Spinal cord (tissue), 10 donors: Measurements from ENCODE around the gene OR4E2. TPM values are rescaled to one million over a fixed set of nuclear protein-coding genes. Genes with fewer than 3 reads are reported as not detected.
"Not testable (repeated sequence)": the region's sequence is repeated elsewhere in the genome, so short reads cannot be mapped to it uniquely, and the experiment has no call there.

Source experiments
- DNase-seq, 6 donors: peaks; one replicate each; pipeline versions ENCODE4 v3.0.0 to v3.0.0-alpha.2; 2013 to 2015; ENCODE audit warnings: low spot score in 6 of 6, low read depth in 4 of 6
- H3K27ac ChIP-seq: one replicate; pipeline ENCODE4 v1.5.1; 2013; ENCODE audit warnings: low read depth, low read length, control low read depth
- H3K27me3 ChIP-seq: one replicate; pipeline ENCODE4 v1.6.1; 2013; ENCODE audit warnings: low read length; ENCODE audit not compliant: control insufficient read depth, insufficient read depth
- H3K36me3 ChIP-seq: one replicate; pipeline ENCODE4 v1.6.1; 2013; ENCODE audit warnings: low read length; ENCODE audit not compliant: control insufficient read depth, insufficient read depth
- H3K4me1 ChIP-seq: one replicate; pipeline ENCODE4 v1.6.1; 2013; ENCODE audit warnings: low read length; ENCODE audit not compliant: control insufficient read depth, insufficient read depth
- H3K4me3 ChIP-seq: one replicate; pipeline ENCODE4 v1.5.1; 2013; ENCODE audit warnings: low read depth, low read length, control low read depth
- H3K9me3 ChIP-seq: one replicate; pipeline ENCODE4 v1.6.1; 2013; ENCODE audit warnings: low read length; ENCODE audit not compliant: control insufficient read depth, insufficient read depth
- WGBS: methylation state at CpG from one replicate; pipeline ENCODE4 v1.1.5; 2013; ENCODE audit warnings: missing lambda C conversion rate; ENCODE audit not compliant: insufficient coverage; 5-methylcytosine and 5-hydroxymethylcytosine counted together
- polyA plus RNA-seq, 2 donors: library from polyadenylated mRNA; unstranded; fragments of 120-200 nt; gene quantifications; one replicate each; pipeline ENCODE4 v1.2.1, GENCODE V29; 2013; ENCODE audit not compliant: insufficient read length in 2 of 2
- total RNA-seq, 2 donors: library from RNA; depleted of rRNA in 1 of 2; stranded (reverse); fragments of 120-200 nt in 1 of 2; fragments of >200 nt in 1 of 2; gene quantifications; one replicate each; pipeline versions ENCODE4 v1.2.3 to v1.2.4, GENCODE V29; 2013 to 2014
- donor health status: healthy.

Gene OR4E2
- total and polyA plus RNA-seq, 4 donors, result not detected

- Histone ChIP-seq H3K9me3 (no peaks in the 10 kb centered on the region), H3K27me3 (no peaks in the 10 kb centered on the region), H3K4me3 (no peak overlapping the region), H3K4me1 (no peaks in the 10 kb centered on the region), H3K27ac (no peak overlapping the region), H3K36me3 (no peaks in the 10 kb centered on the region)
- no peak for DNase-seq
- 85% methylated on average over 2 of the region's 4 CpGs for WGBS
Measured at GRCh38 chr14:21675566-21675965, 21.9 kb downstream of the OR4E2 start.

- no peak overlapping the region for H3K4me3 ChIP-seq
- DNase-seq, result no peak
- H3K4me1 ChIP-seq, result no peaks in the 10 kb centered on the region
- 100% methylated on average over 1 of the region's 2 CpGs for WGBS
- no peak overlapping the region for H3K27ac ChIP-seq
- H3K27me3 ChIP-seq, result no peaks in the 10 kb centered on the region
- H3K9me3 ChIP-seq, result no peaks in the 10 kb centered on the region
- no peaks in the 10 kb centered on the region for H3K36me3 ChIP-seq
Measured at GRCh38 chr14:21680072-21680471, 26.4 kb downstream of the OR4E2 start.

GRCh38 chr14:21686468-21686867, 32.8 kb downstream of the OR4E2 start:
- H3K27ac ChIP-seq, result no peak overlapping the region
- H3K4me3 ChIP-seq, result no peak overlapping the region
- H3K36me3 ChIP-seq, result no peaks in the 10 kb centered on the region
- no peak for DNase-seq
- H3K4me1 ChIP-seq, result no peaks in the 10 kb centered on the region
- H3K9me3 ChIP-seq, result no peaks in the 10 kb centered on the region
- no peaks in the 10 kb centered on the region for H3K27me3 ChIP-seq
- 90% methylated on average over 2 of the region's 2 CpGs for WGBS

- Histone ChIP-seq H3K4me1 (no peaks in the 10 kb centered on the region), H3K9me3 (no peaks in the 10 kb centered on the region), H3K27me3 (no peaks in the 10 kb centered on the region), H3K27ac (no peak overlapping the region), H3K36me3 (no peaks in the 10 kb centered on the region), H3K4me3 (no peak overlapping the region)
- DNase-seq, result peak in 1 of 6 donors; percentile 31
Measured at GRCh38 chr14:21694425-21694824, 40.8 kb downstream of the OR4E2 start.

GRCh38 chr14:21697662-21698061, 44.0 kb downstream of the OR4E2 start:
- not testable (repeated sequence) for H3K27ac ChIP-seq, H3K4me3 ChIP-seq, H3K9me3 ChIP-seq, H3K27me3 ChIP-seq, DNase-seq, H3K36me3 ChIP-seq, H3K4me1 ChIP-seq
- WGBS, result 97% methylated on average over 30 of the region's 33 CpGs

- DNase-seq, H3K4me3 ChIP-seq, H3K9me3 ChIP-seq, H3K36me3 ChIP-seq, H3K27ac ChIP-seq, H3K27me3 ChIP-seq, H3K4me1 ChIP-seq: not testable (repeated sequence)
- WGBS, result no CpG with 5 or more reads among the region's 3 CpGs
Measured at GRCh38 chr14:21698538-21698937, 44.9 kb downstream of the OR4E2 start.

- no peaks in the 10 kb centered on the region for H3K36me3 ChIP-seq
- no peaks in the 10 kb centered on the region for H3K4me1 ChIP-seq
- no peaks in the 10 kb centered on the region for H3K9me3 ChIP-seq
- no peak overlapping the region for H3K27ac ChIP-seq
- DNase-seq, result no peak
- H3K27me3 ChIP-seq, result no peaks in the 10 kb centered on the region
- H3K4me3 ChIP-seq, result no peak overlapping the region
- WGBS, result 95% methylated on average over 2 of the region's 2 CpGs
Measured at GRCh38 chr14:21699551-21699950, 45.9 kb downstream of the OR4E2 start.

GRCh38 chr14:21702316-21702715, 48.7 kb downstream of the OR4E2 start:
- no peaks in the 10 kb centered on the region for H3K4me1 ChIP-seq
- H3K27me3 ChIP-seq, result no peaks in the 10 kb centered on the region
- H3K4me3 ChIP-seq, result no peak overlapping the region
- WGBS, result no CpG with 5 or more reads among the region's 2 CpGs
- H3K27ac ChIP-seq, result no peak overlapping the region
- DNase-seq, result no peak
- H3K9me3 ChIP-seq, result no peaks in the 10 kb centered on the region
- no peaks in the 10 kb centered on the region for H3K36me3 ChIP-seq

- no peak overlapping the region for H3K27ac ChIP-seq
- H3K9me3 ChIP-seq, result no peaks in the 10 kb centered on the region
- H3K27me3 ChIP-seq, result no peaks in the 10 kb centered on the region
- no peaks in the 10 kb centered on the region for H3K4me1 ChIP-seq
- no peak overlapping the region for H3K4me3 ChIP-seq
- no peaks in the 10 kb centered on the region for H3K36me3 ChIP-seq
- peak in 1 of 6 donors; percentile 60 for DNase-seq
- 54% methylated on average over 2 of the region's 2 CpGs for WGBS
Measured at GRCh38 chr14:21703357-21704326, 50.0 kb downstream of the OR4E2 start.

- no peak overlapping the region for H3K4me3 ChIP-seq
- H3K4me1 ChIP-seq, result no peaks in the 10 kb centered on the region
- H3K36me3 ChIP-seq, result no peaks in the 10 kb centered on the region
- H3K9me3 ChIP-seq, result no peaks in the 10 kb centered on the region
- H3K27ac ChIP-seq, result no peak overlapping the region
- no peaks in the 10 kb centered on the region for H3K27me3 ChIP-seq
- peak in 1 of 6 donors; percentile 20 for DNase-seq
Measured at GRCh38 chr14:21704338-21704737, 50.7 kb downstream of the OR4E2 start.
